GM19099 (cell line): ENCODE results near the gene TSN.

Source experiments
- POLR2A ChIP-seq: IDR thresholded peaks from 3 replicates; pipeline ENCODE4 v1.6.1; 2011; ENCODE audit warnings: low read depth; ENCODE audit not compliant: insufficient read length; ENCODE audit errors: extremely low read depth

Gene TSN

DNA sequence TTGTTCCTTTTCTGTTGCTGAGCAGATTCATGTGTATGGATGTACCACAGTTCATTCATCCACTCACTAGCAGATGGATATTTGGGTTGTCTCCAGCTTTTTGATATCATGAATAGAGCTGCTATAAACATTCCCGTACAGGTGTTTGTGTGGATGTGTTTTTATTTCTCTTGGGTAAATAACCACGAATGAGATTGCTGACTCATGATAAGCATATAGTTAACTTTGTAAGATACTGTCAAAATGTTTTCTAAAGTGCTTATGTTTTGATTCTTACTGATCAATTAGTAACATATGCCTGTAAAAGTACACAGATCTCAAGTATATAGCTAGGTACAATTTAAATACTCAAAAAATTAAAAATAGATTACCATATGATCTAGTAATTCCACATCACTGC is 27.7 kb downstream of the TSN start:
- no peak for TF ChIP-seq POLR2A

- no peak for TF ChIP-seq POLR2A
Measured at GRCh38 chr2:121788685-121789084, 33.2 kb downstream of the TSN start.

DNA sequence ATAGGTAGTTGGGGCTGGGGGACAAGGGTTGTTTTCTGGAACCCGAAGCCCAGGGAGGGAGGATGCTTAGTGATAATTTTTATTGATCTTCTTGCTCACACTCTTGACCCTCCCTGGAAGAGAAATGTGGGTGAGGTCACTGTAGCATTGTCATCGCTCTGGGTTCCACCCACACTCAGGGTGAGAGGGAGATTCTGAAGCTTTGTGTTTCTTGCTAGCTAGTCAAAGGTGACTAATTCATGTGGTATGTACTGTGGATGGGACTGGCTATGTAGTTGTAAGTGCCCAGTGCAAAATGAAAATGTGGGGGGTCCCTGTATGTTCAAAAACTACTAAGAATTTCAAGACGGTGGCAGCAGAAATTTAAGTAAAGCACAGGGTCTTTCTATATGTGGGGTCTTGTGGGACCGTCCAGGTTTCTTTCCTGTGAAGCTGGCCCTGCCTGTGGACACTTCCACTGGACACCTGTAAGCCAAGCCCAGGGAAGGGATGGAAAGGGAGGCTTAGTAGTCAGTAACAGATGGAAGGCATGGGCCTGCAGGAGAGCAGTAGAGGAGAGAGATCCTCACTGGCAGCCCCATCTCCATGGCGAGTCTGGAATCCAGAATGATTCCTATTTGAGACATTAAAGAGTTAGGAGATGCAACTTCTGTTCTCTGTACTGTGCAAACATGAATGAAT is 35.0 kb downstream of the TSN start:
- TF ChIP-seq POLR2A = no peak

DNA sequence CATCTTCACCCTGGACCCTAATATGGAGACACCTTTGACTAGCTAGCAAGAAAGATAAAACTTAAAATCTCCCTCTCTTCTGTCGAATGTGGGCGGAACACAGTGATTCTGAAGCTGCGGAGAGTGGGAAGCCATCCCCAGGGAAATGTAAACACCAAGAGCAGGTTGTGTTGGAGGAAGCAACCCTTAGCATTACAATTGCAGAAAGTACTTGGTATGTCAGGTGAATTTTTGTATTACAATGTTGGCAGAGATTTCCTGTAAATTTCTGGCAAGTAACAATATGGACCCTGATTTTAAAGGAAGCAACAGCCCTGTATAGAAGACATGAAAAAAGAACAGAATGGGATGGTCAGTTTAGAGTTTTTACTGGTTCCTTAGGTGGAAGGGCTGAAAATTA is 35.8 kb downstream of the TSN start:
- TF ChIP-seq POLR2A = no peak

DNA sequence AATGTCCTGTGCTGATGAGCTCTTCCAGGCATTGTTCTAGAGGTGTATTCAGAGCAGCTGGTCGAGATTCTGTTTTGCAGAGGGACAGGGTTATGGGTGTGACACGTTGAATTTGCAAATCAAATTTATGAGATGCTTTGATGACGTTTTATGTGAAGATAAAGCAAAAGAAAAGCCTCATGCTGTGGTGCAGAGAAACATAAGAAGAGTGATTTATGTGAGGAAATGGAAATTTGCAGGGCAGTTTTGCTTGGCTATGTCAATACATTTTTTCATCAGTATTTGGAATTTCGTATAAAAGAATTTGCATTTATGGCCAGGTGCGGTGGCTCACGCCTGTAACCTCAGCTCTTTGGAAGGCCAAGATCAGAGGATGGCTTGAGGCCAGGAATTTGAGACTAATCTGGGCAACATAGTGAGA is 36.4 kb downstream of the TSN start:
- no peak for TF ChIP-seq POLR2A

DNA sequence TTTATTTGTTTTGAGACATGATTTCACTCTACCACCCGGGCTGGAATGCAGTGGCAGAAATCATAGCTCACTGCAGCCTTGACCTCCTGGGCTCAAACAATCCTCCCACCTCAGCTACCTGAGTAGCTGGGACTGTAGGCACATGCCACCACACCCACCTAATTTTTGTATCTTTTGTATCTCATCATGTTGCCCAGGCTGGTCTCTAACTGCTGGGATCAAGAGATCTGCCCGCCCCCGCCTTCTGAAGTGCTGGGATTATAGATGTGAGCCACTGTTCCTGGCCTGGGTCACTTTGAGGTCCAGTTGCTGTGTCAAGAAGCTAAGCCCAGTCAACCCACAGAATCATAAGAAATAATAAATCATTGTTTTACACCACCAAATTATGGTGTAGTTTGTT is 38.4 kb downstream of the TSN start:
- no peak for TF ChIP-seq POLR2A

DNA sequence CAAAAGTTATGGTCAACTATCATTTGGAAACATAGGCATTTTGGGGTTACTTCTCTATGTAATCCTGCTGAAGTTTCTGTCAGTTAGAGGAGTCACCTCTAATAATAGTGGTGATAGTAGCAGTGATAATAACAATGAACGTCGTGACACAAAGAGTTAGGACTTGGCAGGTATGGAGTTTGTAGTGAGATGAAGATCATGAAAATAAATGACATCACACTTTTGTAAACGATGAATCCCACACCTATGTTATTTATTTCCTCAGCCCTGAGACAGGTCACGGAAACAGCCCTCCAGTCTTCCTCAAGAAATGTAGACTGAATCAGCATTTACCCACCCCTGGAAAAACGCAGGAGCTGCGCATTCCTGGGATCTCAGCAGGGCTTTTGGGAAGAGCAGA is 38.8 kb downstream of the TSN start:
- no peak for TF ChIP-seq POLR2A

DNA sequence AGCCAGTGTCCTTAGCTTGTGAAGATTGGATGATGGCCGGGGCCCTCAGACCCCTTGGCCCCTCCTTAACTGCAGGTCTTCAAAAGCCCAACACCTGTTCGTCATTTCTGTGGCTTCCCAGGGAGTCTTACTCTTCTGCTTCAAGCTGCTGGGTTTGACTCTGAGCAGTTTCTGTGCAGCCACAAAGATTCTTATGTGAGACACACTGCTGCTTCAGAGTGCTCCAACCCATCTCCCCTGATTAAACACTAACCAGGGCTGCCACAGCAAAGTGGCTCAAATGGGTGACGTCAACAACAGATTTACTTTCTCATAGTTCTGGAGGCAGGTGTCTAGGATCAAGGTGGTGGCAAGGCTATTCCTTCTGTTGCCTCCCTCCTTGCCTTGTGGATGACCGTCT is 40.8 kb downstream of the TSN start:
- no peak for TF ChIP-seq POLR2A

- TF ChIP-seq POLR2A = no peak
Measured at GRCh38 chr2:121798617-121799016, 43.2 kb downstream of the TSN start.

DNA sequence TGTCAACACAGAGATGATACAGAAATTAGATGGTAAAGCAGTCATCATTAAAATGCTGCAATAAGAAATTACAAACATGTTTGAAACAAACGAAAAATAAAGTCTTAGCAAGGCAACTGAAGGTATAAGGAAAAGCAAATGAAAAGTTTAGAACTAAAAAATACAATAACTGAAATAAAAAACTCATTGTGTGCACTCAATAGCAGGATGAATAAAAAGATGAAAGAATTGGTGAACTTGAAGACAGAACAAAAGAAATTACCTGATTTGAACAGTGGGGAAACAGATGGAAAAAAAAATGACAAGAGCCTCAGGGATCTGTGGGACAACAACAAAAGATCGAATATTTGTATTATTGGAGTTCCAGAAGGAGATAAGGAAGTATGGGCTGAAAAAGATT is 46.5 kb downstream of the TSN start:
- TF ChIP-seq POLR2A = no peak

- no peak for TF ChIP-seq POLR2A
Measured at GRCh38 chr2:121803503-121803902, 48.1 kb downstream of the TSN start.

- TF ChIP-seq POLR2A = no peak
Measured at GRCh38 chr2:121804340-121804739, 48.9 kb downstream of the TSN start.

GRCh38 chr2:121804997-121805765 is 49.7 kb downstream of the TSN start:
- TF ChIP-seq POLR2A = no peak

GRCh38 chr2:121805766-121806143 is 50.3 kb downstream of the TSN start:
- no peak for TF ChIP-seq POLR2A

- no peak for TF ChIP-seq POLR2A
Measured at GRCh38 chr2:121809607-121810006, 54.2 kb downstream of the TSN start.
